ENCODE results near the gene IMMP2L. TPM values are rescaled to one million over a fixed set of nuclear protein-coding genes. Genes with fewer than 3 reads are reported as not detected.

Gene IMMP2L
- total and polyA plus RNA-seq, 2 of the 13 experiments (the other 11 are each of a cell fraction or from before 2014, with no cell fraction given), result 7.8 to 16.9 TPM

DNA sequence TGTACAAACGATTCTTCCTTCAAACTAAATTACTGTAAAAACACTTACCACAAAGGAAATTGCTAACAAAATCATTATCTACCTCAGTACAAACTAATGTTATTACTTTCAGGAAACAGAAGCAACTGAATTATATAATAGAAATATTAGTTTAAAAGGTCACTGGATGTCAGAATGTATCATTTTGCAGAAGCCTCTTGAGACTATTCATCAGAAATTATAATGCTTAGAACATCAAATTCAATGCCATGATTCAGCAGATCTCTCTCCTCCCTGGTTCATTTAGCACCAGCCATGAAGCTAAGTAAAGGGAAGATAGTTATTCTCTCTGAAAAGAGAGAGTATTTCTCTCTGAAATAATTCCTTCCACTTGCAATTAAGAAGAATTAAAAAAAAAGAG lies 223.3 kb downstream of the IMMP2L start:
- ATAC-seq (no peak), FAIRE-seq (no peak), DNase-seq (ENCODE audit: low spot score) (no peak)
- in situ Hi-C loops (cut with HindIII; ENCODE audit: extremely low pct_ligation_motif_present, low pct_unique_long_range_greater_than_20kb), result loop anchor here (25.0 kb wide), 1 partner anchor 398 kb away; no protein-coding TSS in a partner anchor
- WGBS (ENCODE audit: low lambda C conversion rate), result 24% methylated on average over 1 of the region's 1 CpG
- no peaks in the 10 kb centered on the region for H3K36me3 ChIP-seq (replicated peaks in 1 of 2; ENCODE audit: control insufficient read depth in 1 of 2, insufficient read depth in 2 of 2, low read length in 2 of 2)
- no TSS peak for BruUV-seq (replicated peaks)
- H3K9ac ChIP-seq (ENCODE audit: insufficient read depth, low read depth, low read length), result no peak overlapping the region
- no peak overlapping the region for H3K27ac ChIP-seq (ENCODE audit: extremely low read length, insufficient read depth, low read length)
- H3K9me3 ChIP-seq (ENCODE audit: low read length), result peaks cover 14% of the 10 kb centered on the region
- ChIA-PET POLR2A (no interaction called here), CTCF (ENCODE audit: low intra/inter-chr PET ratio, low total read pairs) (no interaction called here)
- no peak overlapping the region for H3K4me3 ChIP-seq (replicated peaks in 1 of 3; ENCODE audit: insufficient read depth in 1 of 3, low read depth in 2 of 3, low read length in 3 of 3)
- H2AFZ ChIP-seq (ENCODE audit: low read length), result no peak overlapping the region
- intact Hi-C loops (cut with micrococcal nuclease; ENCODE audit: unreplicated experiment), result no loop called here
- H3K27me3 ChIP-seq (ENCODE audit: control insufficient read depth in 1 of 2, insufficient read depth in 2 of 2, low read length in 2 of 2), result no peaks in the 10 kb centered on the region
- H3K4me2 ChIP-seq (ENCODE audit: low read depth, low read length), result no peak overlapping the region
- H3K4me1 ChIP-seq (ENCODE audit: insufficient read depth, low read length), result no peaks in the 10 kb centered on the region
- no peak for TF ChIP-seq NKX3-1 (CRISPR knock-in tag; IDR thresholded peaks at IDR 0.05)
- TF ChIP-seq NFE2L1 (CRISPR knock-in tag; IDR thresholded peaks at IDR 0.05; ENCODE audit: borderline replicate concordance), result no peak
- no peak for TF ChIP-seq JUNB (CRISPR knock-in tag; IDR thresholded peaks at IDR 0.05; ENCODE audit: borderline replicate concordance)
- TF ChIP-seq, protein P1, sequence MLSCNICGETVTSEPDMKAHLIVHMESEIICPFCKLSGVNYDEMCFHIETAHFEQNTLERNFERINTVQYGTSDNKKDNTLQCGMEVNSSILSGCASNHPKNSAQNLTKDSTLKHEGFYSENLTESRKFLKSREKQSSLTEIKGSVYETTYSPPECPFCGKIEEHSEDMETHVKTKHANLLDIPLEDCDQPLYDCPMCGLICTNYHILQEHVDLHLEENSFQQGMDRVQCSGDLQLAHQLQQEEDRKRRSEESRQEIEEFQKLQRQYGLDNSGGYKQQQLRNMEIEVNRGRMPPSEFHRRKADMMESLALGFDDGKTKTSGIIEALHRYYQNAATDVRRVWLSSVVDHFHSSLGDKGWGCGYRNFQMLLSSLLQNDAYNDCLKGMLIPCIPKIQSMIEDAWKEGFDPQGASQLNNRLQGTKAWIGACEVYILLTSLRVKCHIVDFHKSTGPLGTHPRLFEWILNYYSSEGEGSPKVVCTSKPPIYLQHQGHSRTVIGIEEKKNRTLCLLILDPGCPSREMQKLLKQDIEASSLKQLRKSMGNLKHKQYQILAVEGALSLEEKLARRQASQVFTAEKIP (CRISPR knock-in tag; IDR thresholded peaks at IDR 0.05; ENCODE audit: borderline replicate concordance), result no peak
- no peak for TF ChIP-seq SP1 (IDR thresholded peaks at IDR 0.05)
- TF ChIP-seq SP1 (CRISPR knock-in tag; IDR thresholded peaks at IDR 0.05), result no peak
- no peak for TF ChIP-seq KDM1A (CRISPR knock-in tag; IDR thresholded peaks at IDR 0.05)
- no peak for TF ChIP-seq IRX3 (CRISPR knock-in tag; IDR thresholded peaks at IDR 0.05; ENCODE audit: borderline replicate concordance, low read depth)
- TF ChIP-seq ZNF350 (CRISPR knock-in tag; IDR thresholded peaks at IDR 0.05; ENCODE audit: borderline replicate concordance, low read depth), result no peak
- no peaks in the 10 kb centered on the region for H3K79me2 ChIP-seq (ENCODE audit: insufficient read depth, low read length)
- no peaks in the 10 kb centered on the region for H4K20me1 ChIP-seq (ENCODE audit: insufficient read depth, low read length)

Data from HepG2 (cell line).